HG02642 (cell line): ENCODE results near the gene MYO18B.

Experiments
- ATAC-seq: cut with Tn5 transposase; IDR thresholded peaks from one replicate; pipeline ENCODE4 v1.9.1; 2021; ENCODE audit warnings: mild to moderate bottlenecking; ENCODE audit not compliant: unreplicated experiment, poor library complexity

Gene MYO18B

DNA sequence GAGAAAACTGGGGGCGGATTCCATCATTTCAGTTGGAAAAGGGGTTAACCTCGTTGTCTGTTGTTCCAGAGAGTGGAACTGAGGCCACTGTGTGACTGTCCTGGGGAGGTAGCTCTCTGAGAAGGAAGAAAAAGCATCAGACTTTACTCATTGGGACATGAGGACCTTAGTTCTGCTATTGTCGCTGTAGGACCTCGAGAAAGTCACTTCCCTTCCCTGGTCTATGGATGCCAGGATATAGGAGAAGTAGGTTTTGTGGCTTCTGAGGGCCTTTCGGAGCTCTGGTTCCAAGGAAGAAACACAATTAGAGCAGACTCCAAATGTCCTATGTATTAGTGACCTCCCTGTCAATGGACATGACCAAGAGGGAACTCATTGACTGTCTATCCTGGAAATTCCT is 6.2 kb downstream of the MYO18B start:
- ATAC-seq, result no peak

DNA sequence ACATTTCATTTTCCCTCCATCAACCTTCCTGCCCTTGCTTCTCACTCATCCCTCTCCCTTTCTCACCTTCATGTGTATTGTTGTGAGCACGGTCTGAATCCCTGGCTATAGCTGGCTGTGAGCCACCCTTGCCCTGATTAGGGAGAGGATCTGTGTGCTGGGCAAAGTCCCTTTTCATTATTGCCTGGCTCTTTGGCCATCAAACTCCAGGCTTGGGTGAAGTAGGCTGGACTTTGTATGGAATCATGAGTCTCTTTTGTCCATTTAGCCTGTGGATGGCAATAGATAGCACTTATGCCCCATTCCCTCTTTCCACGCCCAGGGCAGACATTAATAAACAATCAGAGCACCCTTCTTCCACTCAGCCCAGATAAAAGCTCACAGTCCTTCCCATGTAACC is 6.7 kb downstream of the MYO18B start:
- no peak for ATAC-seq

DNA sequence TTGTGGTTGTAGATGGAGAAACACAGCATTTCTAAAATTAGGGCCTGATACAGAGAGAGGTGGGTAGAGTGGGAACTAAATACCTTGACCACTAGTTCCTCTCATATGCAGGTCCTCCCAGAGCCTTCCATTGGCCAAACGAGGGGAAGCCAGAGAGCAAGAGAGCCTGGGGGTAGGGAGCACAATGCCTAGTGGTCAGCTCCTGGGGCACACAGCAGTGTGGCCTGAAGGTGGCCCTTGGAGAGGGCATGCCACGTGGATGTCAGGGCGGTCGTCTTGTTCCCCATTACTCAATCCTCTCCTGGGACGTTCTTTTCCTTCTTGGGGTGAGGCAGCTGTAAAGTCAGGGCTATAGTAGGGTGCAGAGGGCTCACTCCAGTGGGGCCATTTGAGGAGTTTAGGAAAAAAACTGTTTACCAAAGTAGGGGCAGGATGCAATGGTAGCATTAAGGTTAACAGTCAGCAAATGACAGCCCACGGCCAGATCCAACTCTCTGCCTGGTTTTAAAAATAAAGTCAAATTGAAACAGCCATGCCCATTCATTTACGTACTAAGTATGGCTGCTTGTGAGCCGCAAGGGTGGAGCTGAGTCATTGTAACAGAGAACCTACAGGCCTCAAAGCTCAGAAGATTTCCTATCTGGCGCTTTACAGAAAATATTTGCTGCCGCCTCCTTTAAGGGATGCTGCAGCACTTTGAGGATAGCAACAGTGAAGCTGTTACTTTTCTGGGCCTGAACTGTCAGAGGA is 7.6 kb downstream of the MYO18B start:
- no peak for ATAC-seq

DNA sequence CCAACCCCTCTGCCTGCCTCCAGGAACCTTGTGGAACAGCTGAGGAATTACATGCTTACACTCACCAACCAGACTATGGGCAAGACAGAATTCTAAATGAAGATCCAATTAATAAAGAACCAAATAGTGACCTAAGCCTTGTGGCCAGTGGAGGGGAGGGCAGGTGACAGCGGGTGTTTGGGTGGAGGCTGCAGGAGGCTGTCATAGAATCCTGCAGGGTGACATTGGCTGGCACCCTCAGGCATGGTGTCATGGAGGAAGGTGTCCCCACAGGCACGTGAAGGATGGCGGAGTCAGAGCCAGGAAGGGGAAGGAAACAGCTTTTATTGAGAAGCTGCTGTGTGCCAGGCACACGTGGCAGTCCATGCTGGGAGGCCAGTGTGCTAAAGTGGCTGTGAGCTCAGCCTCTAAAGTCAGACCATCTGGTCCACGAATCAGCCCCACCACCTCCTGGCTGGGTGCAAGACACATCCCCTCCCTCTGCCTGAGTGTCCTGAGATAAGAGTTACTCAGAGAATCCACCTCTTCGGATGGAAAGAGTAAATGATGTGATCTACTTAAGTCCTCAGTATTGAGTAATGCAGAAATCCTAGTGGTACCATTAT is 8.7 kb downstream of the MYO18B start:
- no peak for ATAC-seq

DNA sequence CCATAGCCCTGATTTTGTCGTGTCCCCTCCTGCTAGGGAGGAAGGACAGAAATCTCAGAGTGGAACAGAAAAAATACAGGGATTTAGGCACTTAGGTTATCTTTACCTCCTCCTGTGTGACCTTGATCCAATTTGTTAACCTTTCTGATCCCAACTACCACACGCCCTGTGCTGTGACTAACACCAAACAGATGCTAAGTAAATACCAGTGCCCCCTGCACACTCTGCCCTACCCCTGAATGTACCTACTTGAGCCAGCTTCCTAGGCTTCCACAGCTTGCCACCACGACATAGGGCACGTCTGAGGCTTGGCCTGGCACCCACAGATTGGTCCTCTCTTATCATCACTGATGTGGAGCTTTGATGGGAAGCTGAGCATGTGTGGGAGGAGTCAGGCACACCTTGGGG is 9.2 kb downstream of the MYO18B start:
- no peak for ATAC-seq

DNA sequence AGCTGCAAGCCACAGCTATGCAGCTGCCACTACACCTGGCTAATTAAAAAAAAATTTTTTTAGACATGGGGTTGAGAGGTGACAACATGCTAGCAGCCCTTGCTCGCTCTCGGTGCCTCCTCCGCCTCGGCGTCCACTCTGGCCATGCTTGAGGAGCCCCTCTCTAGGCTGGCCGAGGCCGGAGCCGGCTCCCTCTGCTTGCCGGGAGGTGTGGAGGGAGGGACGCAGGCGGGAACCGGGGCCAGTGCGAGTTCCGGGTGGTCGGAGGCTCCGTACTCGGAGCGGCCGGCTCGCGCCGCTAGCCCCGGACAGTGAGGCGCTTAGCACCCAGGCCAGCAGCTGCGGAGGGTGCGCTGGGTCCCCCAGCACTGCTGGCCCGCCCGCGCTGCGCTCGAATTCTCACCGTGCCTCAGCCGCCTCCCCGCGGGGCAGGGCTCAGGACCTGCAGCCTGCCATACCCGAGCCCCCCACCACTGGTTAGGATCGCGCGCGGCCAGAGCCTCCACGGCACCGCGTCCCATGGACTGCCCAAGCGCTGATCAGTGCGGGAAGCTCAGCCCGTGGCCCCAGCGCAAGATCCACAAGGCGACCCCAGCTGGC is 10.7 kb downstream of the MYO18B start:
- no peak for ATAC-seq

DNA sequence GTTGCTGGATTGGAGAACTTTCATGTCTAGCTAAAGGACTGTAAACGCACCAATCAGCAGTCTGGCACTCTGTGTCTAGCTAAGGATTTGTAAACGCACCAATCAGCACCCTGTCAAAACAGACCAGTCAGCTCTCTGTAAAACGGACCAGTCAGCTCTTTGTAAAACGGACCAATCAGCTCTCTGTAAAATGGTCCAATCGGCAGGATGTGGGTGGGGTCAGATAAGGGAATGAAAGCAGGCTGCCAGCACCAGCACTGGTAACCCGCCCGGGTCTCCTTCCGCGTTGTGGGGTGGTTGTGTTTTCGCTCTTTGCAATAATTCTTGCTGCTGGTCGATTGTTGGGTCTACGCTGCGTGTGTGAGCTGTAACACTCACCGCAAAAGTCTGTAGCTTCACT is 11.3 kb downstream of the MYO18B start:
- no peak for ATAC-seq

DNA sequence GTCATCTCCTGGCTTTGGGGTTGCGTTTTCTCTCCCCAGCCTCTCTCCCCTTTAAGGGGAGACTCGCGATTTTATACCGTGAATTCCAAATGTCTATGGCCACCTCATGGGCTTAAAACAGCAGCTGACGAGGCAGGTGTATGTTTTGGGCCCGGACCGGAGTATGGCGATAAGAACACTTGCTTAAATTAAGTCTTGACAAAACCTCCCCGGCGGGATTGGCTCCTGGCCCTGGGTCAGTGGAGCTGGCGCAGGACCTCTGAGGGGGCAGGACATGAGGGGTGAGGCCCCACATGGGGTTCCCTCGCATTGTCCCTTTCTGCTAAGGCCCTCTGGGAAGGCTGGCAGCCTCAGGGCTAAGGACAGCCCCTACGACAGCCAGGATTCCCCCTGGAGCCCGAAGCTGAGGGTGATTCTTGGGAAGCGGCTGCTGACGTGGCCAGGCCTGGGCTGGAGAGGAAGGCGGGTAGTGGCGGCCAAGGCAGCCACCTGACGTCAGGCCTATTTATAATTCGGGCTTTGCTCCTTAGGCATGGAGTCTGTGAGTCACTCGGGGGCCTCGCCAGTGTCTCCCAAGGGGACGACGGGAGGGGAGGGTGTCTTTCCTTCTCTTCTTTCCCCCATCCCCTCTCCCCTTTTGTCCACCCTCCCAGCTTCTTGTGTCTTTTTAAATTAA is 12.7 kb downstream of the MYO18B start:
- no peak for ATAC-seq

DNA sequence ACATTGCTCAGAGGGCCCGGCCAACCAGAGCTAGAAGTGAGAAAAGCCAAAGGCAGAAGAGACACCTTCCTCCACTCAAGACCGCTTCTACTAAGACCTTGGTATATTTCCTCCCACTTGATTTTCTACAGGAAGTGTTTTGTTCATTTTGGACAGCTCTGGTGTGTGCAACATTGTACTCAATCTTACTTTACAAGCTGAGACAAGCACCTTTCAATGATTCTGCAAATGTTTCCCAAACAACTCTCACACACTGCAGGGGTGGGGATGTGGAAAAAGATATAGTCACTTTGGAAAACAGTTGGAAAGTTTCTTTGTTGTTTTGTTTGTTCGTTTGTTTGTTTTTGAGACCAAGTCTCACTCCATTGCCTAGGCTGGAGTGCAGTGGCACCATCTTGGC is 15.7 kb downstream of the MYO18B start:
- no peak for ATAC-seq

DNA sequence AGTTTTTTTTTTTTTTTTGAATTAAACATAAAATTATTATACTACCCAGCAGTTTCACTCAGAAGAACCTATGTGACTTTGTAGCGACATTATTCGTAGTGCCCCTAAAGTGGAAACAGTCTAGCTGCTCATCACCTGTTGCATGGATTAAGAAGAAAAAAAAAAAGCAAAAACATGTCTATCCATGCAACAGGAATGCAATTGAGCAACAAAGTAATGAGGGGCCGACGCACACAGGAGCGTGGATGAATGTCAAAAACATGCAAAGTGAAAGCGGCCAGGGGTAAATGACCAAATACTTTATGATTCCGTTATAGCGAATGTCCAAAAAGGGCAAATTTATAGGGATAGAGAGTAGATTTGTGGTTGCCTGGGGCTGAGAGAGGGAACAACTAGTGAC is 16.3 kb downstream of the MYO18B start:
- no peak for ATAC-seq

DNA sequence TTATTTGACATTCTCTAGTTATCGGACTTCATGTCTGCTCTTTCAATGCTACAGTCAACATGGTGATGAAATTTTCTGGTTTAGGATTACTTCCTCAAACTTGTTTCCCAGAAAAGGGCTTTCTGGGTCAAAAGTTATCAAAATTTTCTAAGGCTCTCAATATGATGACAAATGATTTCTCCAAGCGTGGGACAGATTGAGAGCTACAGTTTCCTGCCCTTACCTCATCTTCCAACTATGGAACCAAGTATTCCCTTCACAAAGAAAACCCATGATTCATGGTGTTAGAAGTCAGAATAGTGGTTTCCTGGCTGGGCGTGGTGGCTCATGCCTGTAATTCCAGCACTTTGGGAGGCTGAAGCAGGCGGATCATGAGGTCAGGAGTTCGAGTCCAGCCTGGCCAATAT is 17.8 kb downstream of the MYO18B start:
- no peak for ATAC-seq

DNA sequence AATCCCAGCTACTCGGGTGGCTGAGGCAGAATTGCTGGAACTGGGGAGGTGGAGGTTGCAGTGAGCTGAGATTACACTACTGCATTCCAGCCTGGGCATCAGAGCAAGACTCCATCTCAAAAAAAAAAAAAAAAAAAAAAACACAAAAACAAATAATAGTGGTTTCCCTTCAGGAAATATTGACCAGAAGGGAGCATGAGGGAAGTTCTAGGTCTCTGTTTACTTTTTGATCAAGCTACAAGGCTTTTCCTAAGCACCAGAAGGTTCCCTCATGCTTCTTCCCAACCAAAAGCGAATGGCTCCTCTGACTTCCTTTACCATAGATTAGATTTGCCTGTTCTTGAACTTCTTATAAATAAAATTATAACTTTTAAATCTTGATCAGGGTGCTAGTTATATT is 18.3 kb downstream of the MYO18B start:
- no peak for ATAC-seq

DNA sequence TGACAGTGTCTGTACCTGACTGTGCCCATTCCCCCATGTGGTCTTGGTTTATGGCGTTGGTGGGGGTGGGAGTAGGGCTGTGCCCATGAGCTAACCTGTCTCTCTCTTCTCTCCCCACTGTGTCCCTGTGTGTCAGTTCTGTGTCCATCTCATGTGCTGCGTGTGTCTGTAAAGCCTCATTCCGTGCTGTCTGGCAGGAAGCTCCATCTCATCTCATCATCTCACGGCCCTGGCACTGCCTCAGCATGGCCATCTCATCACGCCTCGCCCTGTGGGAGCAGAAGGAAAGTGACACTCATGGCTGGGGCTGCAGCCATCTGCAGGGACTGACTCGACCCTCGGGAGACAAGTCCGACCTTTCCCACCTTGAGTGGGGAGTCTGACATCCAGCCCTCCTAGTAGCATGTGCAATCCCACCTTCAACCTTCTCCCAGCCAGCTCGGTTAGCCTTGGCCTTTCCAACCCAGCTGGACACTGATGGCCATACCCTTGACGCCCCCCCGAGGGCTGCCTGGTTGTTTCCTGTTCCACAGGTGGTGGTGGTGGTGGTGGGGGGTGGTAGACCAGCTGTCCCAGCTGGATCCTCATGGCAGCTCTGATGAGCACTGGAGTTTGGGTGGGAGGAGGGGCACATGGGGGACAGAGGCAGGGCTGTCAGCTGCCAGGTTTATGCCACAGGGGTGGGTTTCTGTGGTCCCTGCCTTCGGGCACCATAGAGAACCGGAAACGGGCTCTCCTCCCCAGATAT is 19.0 kb downstream of the MYO18B start:
- no peak for ATAC-seq

DNA sequence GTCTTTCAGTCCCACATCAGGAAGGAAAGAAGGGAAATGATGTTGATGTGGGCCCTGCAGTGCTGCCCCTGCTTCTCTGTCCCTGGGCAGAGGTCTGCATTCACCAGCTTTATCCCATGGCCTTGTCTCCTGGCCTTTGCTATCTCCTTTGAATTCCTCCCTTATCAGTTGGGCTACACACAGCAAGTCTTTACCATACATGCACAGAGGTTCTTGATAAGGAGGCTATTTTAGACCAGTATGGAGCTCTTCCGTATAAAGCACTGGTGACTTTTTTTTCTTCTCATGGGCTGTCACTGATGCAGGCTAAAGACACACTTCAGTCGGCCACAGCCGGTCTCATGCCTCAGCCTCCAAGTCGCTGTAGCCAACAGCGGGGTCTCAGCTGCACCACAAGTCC is 20.2 kb downstream of the MYO18B start:
- no peak for ATAC-seq

DNA sequence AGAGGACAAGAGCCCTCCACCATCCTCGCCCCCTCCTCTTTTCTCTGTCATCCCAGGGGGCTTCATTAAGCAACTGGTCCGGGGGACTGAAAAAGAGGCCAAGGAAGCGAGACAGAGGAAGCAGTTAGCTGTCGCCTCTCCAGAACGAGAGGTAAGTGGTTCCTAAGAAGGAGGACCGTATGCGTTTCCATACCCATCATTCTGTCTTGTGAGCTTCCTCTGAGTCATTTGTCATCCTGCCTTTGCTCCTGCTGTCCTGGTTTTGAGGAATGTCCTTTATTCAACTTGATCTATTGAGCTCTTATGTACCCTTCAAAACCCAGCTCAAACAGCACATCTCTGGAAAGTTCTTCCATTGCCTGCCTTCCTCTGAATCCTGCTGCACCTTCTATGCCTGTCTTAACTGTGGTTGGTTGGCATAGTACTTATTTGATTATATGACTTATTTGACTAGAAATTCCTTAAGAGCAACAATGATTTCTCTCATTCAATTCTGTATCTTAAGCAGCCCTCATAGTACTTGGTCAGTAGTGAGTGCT is 21.3 kb downstream of the MYO18B start:
- no peak for ATAC-seq

DNA sequence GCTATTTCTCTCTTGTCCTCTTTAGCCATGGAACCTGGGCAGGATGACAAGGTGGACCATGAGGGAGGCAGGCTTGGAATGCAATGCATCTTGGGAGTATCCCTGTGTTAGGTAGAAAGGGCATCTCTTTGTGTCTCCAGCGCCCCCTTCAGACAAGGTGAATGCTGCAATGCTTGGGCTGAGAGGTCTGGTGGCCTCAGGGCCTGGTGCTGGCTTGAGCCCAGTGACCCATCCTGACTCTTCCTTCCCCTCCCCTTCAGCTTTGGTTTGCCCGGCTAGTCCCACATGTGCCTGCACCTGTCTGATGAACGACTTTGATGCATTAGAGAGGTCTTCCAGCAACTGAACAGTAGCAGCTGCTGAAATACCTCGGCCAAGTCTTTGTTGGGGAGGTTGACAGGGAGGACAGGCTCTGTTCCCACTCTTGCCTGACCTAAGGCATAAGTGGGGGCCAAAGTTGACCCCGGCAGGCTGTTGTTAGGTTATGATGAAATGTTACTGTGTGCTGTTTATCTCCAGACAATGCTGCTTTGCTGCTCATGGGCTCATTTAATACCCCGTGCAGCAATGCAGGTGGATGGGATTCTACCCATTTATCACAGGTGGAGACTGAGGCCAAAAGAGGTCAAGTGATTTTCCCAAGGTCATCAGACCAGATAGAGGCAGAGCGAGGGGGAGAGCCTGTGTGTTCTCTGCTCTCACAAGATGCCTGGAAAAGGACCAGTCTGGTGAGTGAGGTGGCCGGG is 22.5 kb downstream of the MYO18B start:
- ATAC-seq, result no peak

DNA sequence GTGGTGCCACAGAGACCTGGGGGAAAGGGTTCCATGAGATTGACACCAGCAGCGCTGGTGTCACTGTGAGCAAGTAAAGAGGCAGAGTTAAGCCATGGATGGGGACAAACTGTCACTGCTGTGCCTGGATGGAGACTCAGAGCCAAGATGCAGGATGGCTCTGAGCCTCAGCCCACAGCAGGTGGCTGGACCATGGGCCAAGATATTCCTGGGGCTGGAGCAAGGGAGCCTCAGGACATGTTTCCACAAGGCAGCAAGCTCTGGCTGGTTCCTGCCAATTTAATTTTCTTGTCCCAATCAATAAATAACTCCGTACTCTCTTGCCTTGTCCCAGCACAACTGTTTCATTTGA is 23.0 kb downstream of the MYO18B start:
- no peak for ATAC-seq

DNA sequence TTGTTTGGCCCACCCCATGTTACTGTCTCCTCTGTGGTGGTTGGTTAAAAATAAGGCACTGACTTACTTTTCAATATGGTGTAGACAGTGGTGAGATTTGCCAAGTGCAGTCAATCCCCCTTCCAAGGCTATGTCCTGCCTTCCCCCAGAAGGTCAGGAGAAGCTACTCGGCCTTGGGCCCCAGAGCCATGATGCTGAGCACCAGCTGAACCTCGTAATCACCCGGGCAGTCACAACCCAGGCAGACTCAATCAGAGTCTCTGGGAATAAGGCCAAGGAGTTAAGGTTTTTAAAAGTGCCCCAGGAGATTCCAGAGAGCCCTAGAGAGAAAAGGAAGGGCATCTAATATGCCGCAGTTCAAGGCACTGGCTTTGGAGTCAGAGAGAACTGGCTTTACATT is 23.8 kb downstream of the MYO18B start:
- no peak for ATAC-seq

DNA sequence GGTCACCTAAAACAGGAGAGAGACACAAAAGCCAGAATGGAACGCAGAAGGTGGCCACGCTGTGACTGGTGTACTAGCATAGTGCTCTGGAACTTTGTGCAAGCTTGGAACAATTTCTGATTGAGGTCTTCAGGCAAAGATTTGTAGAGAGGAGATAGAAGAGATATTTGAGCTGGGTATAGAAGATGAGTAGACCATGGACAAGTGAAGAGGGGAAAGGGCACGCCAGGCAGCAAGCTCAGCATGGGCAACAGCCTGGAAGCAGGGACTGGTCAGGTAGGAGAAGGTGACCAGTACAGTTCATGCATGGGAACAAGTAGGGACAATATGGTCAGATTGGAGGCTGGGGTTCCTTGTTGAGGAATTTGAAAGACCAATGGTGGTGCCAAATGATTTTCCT is 24.4 kb downstream of the MYO18B start:
- ATAC-seq, result no peak

DNA sequence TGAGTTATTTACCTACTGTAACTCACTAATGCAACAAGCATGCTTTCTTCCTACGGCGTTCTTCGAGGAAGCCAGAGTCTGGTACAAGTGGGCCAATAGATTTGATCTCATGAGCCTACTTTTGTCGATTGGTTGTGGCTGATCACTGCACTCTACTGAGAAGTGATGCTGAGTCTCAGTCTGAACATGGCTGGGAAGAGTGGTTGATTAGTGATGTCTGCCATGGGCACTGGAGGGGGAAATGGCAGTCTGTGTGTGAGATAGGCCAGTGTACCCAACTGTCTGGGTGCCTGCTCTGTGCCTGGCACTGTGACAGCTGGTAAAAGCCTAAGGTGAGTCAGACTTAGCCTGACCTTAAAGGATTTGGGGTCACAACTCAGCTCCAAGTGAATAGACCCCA is 28.3 kb downstream of the MYO18B start:
- no peak for ATAC-seq
